H1 (cell line): Measurements from ENCODE around the gene MGRN1. TPM values are rescaled to one million over a fixed set of nuclear protein-coding genes. Genes with fewer than 3 reads are reported as not detected.
A peak's percentile ranks its signal among the peaks of the same experiment; 100 is the strongest.

Experiments
- CTCF ChIA-PET: fragments of 300-600 bp; sonication (Branson Sonifier 250); formaldehyde crosslinking; loops from one replicate; lab custom pipeline; 2021; ENCODE audit not compliant: partially characterized antibody; lab: Charles Lee
- POLR2A ChIA-PET: fragments of 300-600 bp; sonication (Branson Sonifier 250); formaldehyde crosslinking; loops from one replicate; lab custom pipeline; 2021; ENCODE audit warnings: inconsistent platforms; ENCODE audit not compliant: partially characterized antibody; lab: Charles Lee
- DNase-seq, 2 experiments: peaks; one replicate each; pipeline versions ENCODE4 v3.0.0 to v3.0.0-alpha.2; 2010 to 2022; ENCODE audit warnings: low spot score in 2 of 2, low read depth in 1 of 2, mixed read lengths in 1 of 2
- FAIRE-seq: peaks from 2 replicates; lab custom pipeline; 2011; peaks lifted over from hg19 to GRCh38; lab: Jason Lieb, UNC
- H2AFZ ChIP-seq: 2 replicates; pipeline ENCODE4 v1.8.1; 2012; ENCODE audit warnings: low read length, inconsistent platforms
- H2AK5ac ChIP-seq: 2 replicates; pipeline ENCODE4 v1.6.1; 2013; ENCODE audit warnings: low read depth, low read length
- H2BK120ac ChIP-seq: replicated peaks from 2 replicates; pipeline ENCODE3; 2013; ENCODE audit warnings: low read depth, low read length, inconsistent platforms
- H2BK12ac ChIP-seq: 2 replicates; pipeline ENCODE4 v1.6.1; 2013; ENCODE audit warnings: low read depth, low read length
- H2BK15ac ChIP-seq: 2 replicates; pipeline ENCODE4 v1.6.1; 2013; ENCODE audit warnings: low read length
- H2BK20ac ChIP-seq: 2 replicates; pipeline ENCODE4 v1.6.1; 2013; ENCODE audit warnings: low read length
- H2BK5ac ChIP-seq: 2 replicates; pipeline ENCODE4 v1.6.1; 2013; ENCODE audit warnings: low read depth, low read length
- H3K14ac ChIP-seq: 2 replicates; pipeline ENCODE4 v1.6.1; 2013; ENCODE audit warnings: inconsistent platforms; ENCODE audit not compliant: insufficient read length
- H3K18ac ChIP-seq: 2 replicates; pipeline ENCODE4 v1.6.1; 2013; ENCODE audit warnings: low read length; ENCODE audit errors: extremely low read depth
- H3K23ac ChIP-seq: 2 replicates; pipeline ENCODE4 v1.6.1; 2013; ENCODE audit warnings: inconsistent platforms; ENCODE audit not compliant: insufficient read length
- H3K23me2 ChIP-seq: 2 replicates; pipeline ENCODE4 v1.6.1; 2013; ENCODE audit warnings: low read depth, low read length
- H3K27ac ChIP-seq: 2 replicates; pipeline ENCODE4 v1.6.1; 2011; ENCODE audit warnings: low read depth, low read length, inconsistent platforms
- H3K27me3 ChIP-seq, 4 experiments: replicated peaks in 1 of 4; 1 replicate in 1 of 4; 2 replicates in 3 of 4; pipeline versions ENCODE4 v1.6.1 to v1.8.1; 2011 to 2013; ENCODE audit warnings: low read length in 3 of 4, mild to moderate bottlenecking in 3 of 4, inconsistent platforms in 2 of 4, mixed read lengths in 2 of 4, moderate library complexity in 1 of 4; ENCODE audit not compliant: control insufficient read depth in 3 of 4, insufficient read depth in 3 of 4; ENCODE audit errors: extremely low read depth in 1 of 4
- H3K36me3 ChIP-seq, 4 experiments: 2 replicates each; pipeline versions ENCODE4 v1.6.1 to v1.8.1; 2011 to 2013; ENCODE audit warnings: mild to moderate bottlenecking in 4 of 4, low read length in 3 of 4, moderate library complexity in 2 of 4, control low read depth in 1 of 4, inconsistent platforms in 1 of 4; ENCODE audit not compliant: insufficient read depth in 4 of 4, control insufficient read depth in 2 of 4
- H3K4ac ChIP-seq: replicated peaks from 2 replicates; pipeline ENCODE3; 2013; ENCODE audit warnings: low read length, low read depth, mixed read lengths, inconsistent platforms; ENCODE audit not compliant: insufficient read length
- H3K4me1 ChIP-seq, 4 experiments: replicated peaks in 1 of 4; 1 replicate in 1 of 4; 2 replicates in 3 of 4; pipeline versions ENCODE4 v1.6.1 to v1.8.1; 2011 to 2013; ENCODE audit warnings: low read length in 3 of 4, inconsistent platforms in 2 of 4, mixed read lengths in 1 of 4; ENCODE audit not compliant: insufficient read depth in 4 of 4, control insufficient read depth in 3 of 4
- H3K4me2 ChIP-seq, 2 experiments: 2 replicates each; pipeline versions ENCODE4 v1.6.1 to v1.8.1; 2011 to 2013; ENCODE audit warnings: low read depth in 2 of 2, low read length in 2 of 2, control low read depth in 1 of 2, inconsistent platforms in 1 of 2, mild to moderate bottlenecking in 1 of 2; ENCODE audit not compliant: insufficient read depth in 1 of 2
- H3K4me3 ChIP-seq, 4 experiments: fragments of 200-600, 300-600 bp in 1 of 4; sonication (generic), shearing (Covaris generic), sonication (Bioruptor Twin) in 1 of 4; 2 replicates each; pipeline versions ENCODE4 v1.5.1 to v1.8.1; 2011 to 2016; ENCODE audit warnings: low read length in 4 of 4, low read depth in 3 of 4, control low read depth in 2 of 4, inconsistent platforms in 2 of 4, mild to moderate bottlenecking in 2 of 4, mixed read lengths in 1 of 4, moderate library complexity in 1 of 4; ENCODE audit not compliant: insufficient read depth in 2 of 4; ENCODE audit errors: extremely low read depth in 1 of 4
- H3K56ac ChIP-seq: replicated peaks from 2 replicates; pipeline ENCODE3; 2013; ENCODE audit warnings: low read depth, mild to moderate bottlenecking, mixed read lengths, low read length, inconsistent platforms; ENCODE audit not compliant: insufficient read length
- H3K79me1 ChIP-seq: 2 replicates; pipeline ENCODE4 v1.6.1; 2013; ENCODE audit warnings: low read depth, low read length, control low read depth
- H3K79me2 ChIP-seq, 2 experiments: 2 replicates each; pipeline versions ENCODE4 v1.6.1 to v1.8.1; 2012 to 2013; ENCODE audit warnings: low read length in 2 of 2, mild to moderate bottlenecking in 2 of 2, inconsistent platforms in 1 of 2; ENCODE audit not compliant: insufficient read depth in 2 of 2, control insufficient read depth in 1 of 2
- H3K9ac ChIP-seq, 4 experiments: replicated peaks in 1 of 4; 1 replicate in 1 of 4; 2 replicates in 3 of 4; pipeline versions ENCODE4 v1.6.1 to v1.8.1; 2011 to 2013; ENCODE audit warnings: low read depth in 3 of 4, low read length in 3 of 4, control low read depth in 2 of 4, mild to moderate bottlenecking in 2 of 4, moderate library complexity in 2 of 4, inconsistent platforms in 1 of 4; ENCODE audit errors: extremely low read depth in 1 of 4
- H3K9me3 ChIP-seq, 2 experiments: 2 replicates each; pipeline versions ENCODE4 v1.6.1 to v1.8.1; 2012 to 2013; ENCODE audit warnings: mild to moderate bottlenecking in 2 of 2, moderate library complexity in 2 of 2, control low read depth in 1 of 2, inconsistent platforms in 1 of 2, low read depth in 1 of 2, low read length in 1 of 2, mixed read lengths in 1 of 2; ENCODE audit not compliant: insufficient read depth in 2 of 2
- H4K20me1 ChIP-seq, 2 experiments: replicated peaks in 1 of 2; 2 replicates each; pipeline versions ENCODE3 to v1.8.1; 2011 to 2013; ENCODE audit warnings: inconsistent platforms in 2 of 2, low read length in 2 of 2, mild to moderate bottlenecking in 1 of 2; ENCODE audit not compliant: insufficient read depth in 2 of 2, control insufficient read depth in 1 of 2
- H4K5ac ChIP-seq: 2 replicates; pipeline ENCODE4 v1.6.1; 2013; ENCODE audit warnings: low read length, low read depth, mixed read lengths, inconsistent platforms; ENCODE audit not compliant: insufficient read length
- H4K8ac ChIP-seq: 2 replicates; pipeline ENCODE4 v1.8.0; 2013; ENCODE audit warnings: mild to moderate bottlenecking, moderate library complexity, low read length, inconsistent platforms; ENCODE audit not compliant: insufficient read depth; ENCODE audit errors: extremely low read depth
- H4K91ac ChIP-seq: replicated peaks from 2 replicates; pipeline ENCODE3; 2013; ENCODE audit warnings: low read length, mixed read lengths, inconsistent platforms; ENCODE audit not compliant: insufficient read length
- EP300 ChIP-seq, 2 experiments: IDR thresholded peaks; 1 replicate in 1 of 2; 2 replicates in 1 of 2; pipeline ENCODE4 v1.6.1; 2011 to 2012; ENCODE audit warnings: low read depth in 2 of 2, low read length in 2 of 2, mild to moderate bottlenecking in 2 of 2, borderline replicate concordance in 1 of 2, inconsistent platforms in 1 of 2, moderate library complexity in 1 of 2
- POU5F1 ChIP-seq: IDR thresholded peaks from 2 replicates; pipeline ENCODE4 v1.6.1; 2011; ENCODE audit warnings: low read depth, mild to moderate bottlenecking, low read length, moderate library complexity
- SIX5 ChIP-seq: IDR thresholded peaks from 2 replicates; pipeline ENCODE4 v1.6.1; 2011; ENCODE audit warnings: mild to moderate bottlenecking, low read depth, low read length
- WGBS, 2 experiments: shearing (Covaris generic) in 1 of 2; methylation state at CpG; one replicate each; pipeline versions ENCODE4 v1.1.6 to v1.1.7; 2013 to 2015; ENCODE audit warnings: low lambda C conversion rate in 2 of 2, mixed read lengths in 2 of 2, inconsistent platforms in 1 of 2, low coverage in 1 of 2, missing lambda C conversion rate in 1 of 2; ENCODE audit not compliant: insufficient replicate concordance in 2 of 2, insufficient coverage in 1 of 2, insufficient read length in 1 of 2; ENCODE audit errors: extremely low coverage in 1 of 2, missing lambda C conversion rate in 1 of 2; 5-methylcytosine and 5-hydroxymethylcytosine counted together
- polyA plus RNA-seq, 7 experiments: library from polyadenylated mRNA; depleted of rRNA in 3 of 7; stranded (reverse) in 5 of 7; unstranded in 2 of 7; fragments of >200 nt in 5 of 7; fragments of 200-250 nt in 2 of 7; gene quantifications; 1 replicate in 5 of 7; 2 replicates in 1 of 7; 4 replicates in 1 of 7; pipeline versions ENCODE4 v1.2.1 to v1.2.3, GENCODE V29; 2011 to 2013; ENCODE audit warnings: missing spikeins in 2 of 7, mixed read lengths in 2 of 7
- total RNA-seq: library from RNA; stranded (reverse); fragmentation: NEBNext Ultra II Directional; extraction: Animal tissue kit (Norgen Biotek cat#: 25700); gene quantifications from 2 replicates; pipeline ENCODE4 v1.2.1, GENCODE V29; 2021

The MGRN1 gene
- total and polyA plus RNA-seq, 2 of the 8 experiments (the other 6 are each of a cell fraction or from before 2014, with no cell fraction given), result 15.0 to 82.3 TPM

GRCh38 chr16:4676831-4677230 is 52.2 kb downstream of the MGRN1 start:
- H3K79me1 ChIP-seq, result peaks cover 4% of the 10 kb centered on the region; the same call in 1 of the 2 replicates
- DNase-seq (no peak), FAIRE-seq (no peak)
- no peak overlapping the region for H3K27ac ChIP-seq
- no peaks in the 10 kb centered on the region for H3K9me3 ChIP-seq
- H2BK5ac ChIP-seq, result 0 out of 2 replicates have a peak overlapping the region, but pooled peaks have one; percentile 49
- H3K56ac ChIP-seq, result no peak overlapping the region
- no peak overlapping the region for H2BK15ac ChIP-seq
- H4K91ac ChIP-seq, result no peak overlapping the region
- H3K4ac ChIP-seq, result no peak overlapping the region
- H3K18ac ChIP-seq, result no peak overlapping the region
- no peaks in the 10 kb centered on the region for H3K27me3 ChIP-seq
- H4K20me1 ChIP-seq, result peaks cover 3 to 12% of the 10 kb centered on the region in 2 experiments
- WGBS, 2 experiments, result 93% methylated on average over 11 of the region's 11 CpGs; no CpG with 5 or more reads in 1 of the 2 experiments
- no peak overlapping the region for H3K23ac ChIP-seq
- H3K79me2 ChIP-seq, result no peaks in the 10 kb centered on the region
- peaks cover 0 to 3% (median under 1%) of the 10 kb centered on the region in 4 experiments; a peak in 3 of 7 replicates for H3K4me1 ChIP-seq
- H4K5ac ChIP-seq, result no peak overlapping the region
- no peak overlapping the region for H2BK12ac ChIP-seq
- H3K36me3 ChIP-seq, result peaks cover 0 to 13% (median 4%) of the 10 kb centered on the region in 4 experiments; a peak in 5 of 8 replicates
- no peak overlapping the region for H3K9ac ChIP-seq
- H3K4me2 ChIP-seq, result no peak overlapping the region
- TF ChIP-seq SIX5 (no peak), EP300 (IDR thresholded peaks at IDR 0.05; ENCODE audit: borderline replicate concordance in 1 of 2, low read depth in 2 of 2, low read length in 2 of 2) (no peak), POU5F1 (no peak)
- CTCF ChIA-PET, result interaction anchor here (0.5 to 1.2 kb wide), 2 partner anchors 27 to 384 kb away, joined by 3 to 4 read pairs; no protein-coding TSS in a partner anchor
- H4K8ac ChIP-seq, result no peak overlapping the region
- peak overlapping the region; percentile 53; the same call in 1 of the 2 replicates for H2AK5ac ChIP-seq
- H3K14ac ChIP-seq, result no peak overlapping the region
- H3K4me3 ChIP-seq, result no peak overlapping the region
- H3K23me2 ChIP-seq, result no peaks in the 10 kb centered on the region
- POLR2A ChIA-PET, result interaction anchor here (1.1 to 1.3 kb wide), 2 partner anchors 16 to 19 kb away, joined by 4 read pairs; partner anchors contain the start of gene NUDT16L1
- H2BK120ac ChIP-seq, result no peak overlapping the region
- H2BK20ac ChIP-seq, result no peak overlapping the region
- H2AFZ ChIP-seq, result no peak overlapping the region
